Activated naive CD4-positive, alpha-beta T cell treated with anti-CD3 and anti-CD28 coated beads, Interleukin-2, amount 50 U/mL, for 24 hours (primary cell): Measurements from ENCODE around the gene SCNN1B.
"Not testable (repeated sequence)": the region's sequence is repeated elsewhere in the genome, so short reads cannot be mapped to it uniquely, and the experiment has no call there.

Experiments used
- H3K27ac Mint-ChIP-seq: one replicate; pipeline ENCODE4 v1.8.0; 2021; ENCODE audit warnings: mild to moderate bottlenecking, mixed read lengths
- H3K27me3 Mint-ChIP-seq: one replicate; pipeline ENCODE4 v1.8.0; 2021; ENCODE audit warnings: mixed read lengths
- H3K36me3 Mint-ChIP-seq: one replicate; pipeline ENCODE4 v1.8.0; 2021; ENCODE audit warnings: mixed read lengths
- H3K4me1 Mint-ChIP-seq: one replicate; pipeline ENCODE4 v1.8.0; 2021; ENCODE audit warnings: mixed read lengths
- H3K4me3 Mint-ChIP-seq: one replicate; pipeline ENCODE4 v1.8.0; 2021; ENCODE audit warnings: mild to moderate bottlenecking, mixed read lengths
- H3K9me3 Mint-ChIP-seq: one replicate; pipeline ENCODE4 v1.8.0; 2021; ENCODE audit warnings: mixed read lengths

The SCNN1B gene

GRCh38 chr16:23374721-23375510 is 72.8 kb downstream of the SCNN1B start:
- Mint-ChIP-seq H3K27ac (no peak overlapping the region), H3K4me3 (no peak overlapping the region), H3K27me3 (no peaks in the 10 kb centered on the region), H3K4me1 (no peaks in the 10 kb centered on the region), H3K9me3 (no peaks in the 10 kb centered on the region), H3K36me3 (no peaks in the 10 kb centered on the region)

GRCh38 chr16:23375643-23376042 is 73.5 kb downstream of the SCNN1B start:
- H3K27me3 Mint-ChIP-seq = no peaks in the 10 kb centered on the region
- H3K4me1 Mint-ChIP-seq = no peaks in the 10 kb centered on the region
- no peak overlapping the region for H3K4me3 Mint-ChIP-seq
- no peak overlapping the region for H3K27ac Mint-ChIP-seq
- H3K9me3 Mint-ChIP-seq = no peaks in the 10 kb centered on the region
- H3K36me3 Mint-ChIP-seq = no peaks in the 10 kb centered on the region

GRCh38 chr16:23377071-23377931 is 75.2 kb downstream of the SCNN1B start:
- no peak overlapping the region for H3K27ac Mint-ChIP-seq

GRCh38 chr16:23378256-23378655 is 76.2 kb downstream of the SCNN1B start:
- H3K36me3 Mint-ChIP-seq = no peaks in the 10 kb centered on the region
- H3K9me3 Mint-ChIP-seq = no peaks in the 10 kb centered on the region
- no peaks in the 10 kb centered on the region for H3K27me3 Mint-ChIP-seq
- no peak overlapping the region for H3K27ac Mint-ChIP-seq
- H3K4me3 Mint-ChIP-seq = no peak overlapping the region
- no peaks in the 10 kb centered on the region for H3K4me1 Mint-ChIP-seq

More at GRCh38 chr16:23377071-23377931, 75.2 kb downstream of the SCNN1B start:
- Mint-ChIP-seq H3K4me1 (no peaks in the 10 kb centered on the region), H3K9me3 (no peaks in the 10 kb centered on the region), H3K36me3 (no peaks in the 10 kb centered on the region), H3K27me3 (no peaks in the 10 kb centered on the region), H3K4me3 (no peak overlapping the region)

GRCh38 chr16:23378921-23379320 is 76.8 kb downstream of the SCNN1B start:
- no peak overlapping the region for H3K27ac Mint-ChIP-seq

GRCh38 chr16:23379707-23380106 is 77.6 kb downstream of the SCNN1B start:
- H3K4me3 Mint-ChIP-seq = no peak overlapping the region
- H3K9me3 Mint-ChIP-seq = no peaks in the 10 kb centered on the region
- H3K4me1 Mint-ChIP-seq = no peaks in the 10 kb centered on the region
- no peaks in the 10 kb centered on the region for H3K27me3 Mint-ChIP-seq
- no peak overlapping the region for H3K27ac Mint-ChIP-seq
- H3K36me3 Mint-ChIP-seq = no peaks in the 10 kb centered on the region

More at GRCh38 chr16:23378921-23379320, 76.8 kb downstream of the SCNN1B start:
- H3K4me3 Mint-ChIP-seq = no peak overlapping the region
- H3K4me1 Mint-ChIP-seq = no peaks in the 10 kb centered on the region
- H3K27me3 Mint-ChIP-seq = no peaks in the 10 kb centered on the region
- no peaks in the 10 kb centered on the region for H3K36me3 Mint-ChIP-seq
- H3K9me3 Mint-ChIP-seq = no peaks in the 10 kb centered on the region

GRCh38 chr16:23380501-23380951 is 78.4 kb downstream of the SCNN1B start:
- Mint-ChIP-seq H3K27ac (no peak overlapping the region), H3K27me3 (no peaks in the 10 kb centered on the region), H3K36me3 (no peaks in the 10 kb centered on the region), H3K4me1 (no peaks in the 10 kb centered on the region), H3K4me3 (no peak overlapping the region), H3K9me3 (no peaks in the 10 kb centered on the region)

- H3K4me3 Mint-ChIP-seq, H3K9me3 Mint-ChIP-seq, H3K27ac Mint-ChIP-seq, H3K4me1 Mint-ChIP-seq, H3K36me3 Mint-ChIP-seq, H3K27me3 Mint-ChIP-seq: not testable (repeated sequence)
These were observed 79.6 kb downstream of the SCNN1B start for GRCh38 chr16:23381702-23382101.

GRCh38 chr16:23382279-23382678 is 80.2 kb downstream of the SCNN1B start:
- Mint-ChIP-seq H3K4me3 (no peak overlapping the region), H3K27ac (no peak overlapping the region), H3K27me3 (no peaks in the 10 kb centered on the region), H3K4me1 (no peaks in the 10 kb centered on the region), H3K9me3 (no peaks in the 10 kb centered on the region), H3K36me3 (no peaks in the 10 kb centered on the region)

GRCh38 chr16:23383881-23384280 is 81.8 kb downstream of the SCNN1B start:
- H3K27ac Mint-ChIP-seq = no peak overlapping the region
- H3K4me1 Mint-ChIP-seq = no peaks in the 10 kb centered on the region
- H3K36me3 Mint-ChIP-seq = no peaks in the 10 kb centered on the region
- H3K4me3 Mint-ChIP-seq = no peak overlapping the region
- no peaks in the 10 kb centered on the region for H3K27me3 Mint-ChIP-seq
- no peaks in the 10 kb centered on the region for H3K9me3 Mint-ChIP-seq

GRCh38 chr16:23384878-23385277 is 82.8 kb downstream of the SCNN1B start:
- Mint-ChIP-seq H3K4me3 (no peak overlapping the region), H3K36me3 (peaks cover 2% of the 10 kb centered on the region), H3K27me3 (no peaks in the 10 kb centered on the region), H3K27ac (no peak overlapping the region), H3K4me1 (no peaks in the 10 kb centered on the region), H3K9me3 (no peaks in the 10 kb centered on the region)

- no peak overlapping the region for H3K27ac Mint-ChIP-seq
- H3K4me1 Mint-ChIP-seq = no peaks in the 10 kb centered on the region
- no peaks in the 10 kb centered on the region for H3K27me3 Mint-ChIP-seq
- H3K9me3 Mint-ChIP-seq = no peaks in the 10 kb centered on the region
- no peak overlapping the region for H3K4me3 Mint-ChIP-seq
- peaks cover 2% of the 10 kb centered on the region for H3K36me3 Mint-ChIP-seq
These were observed 83.3 kb downstream of the SCNN1B start for GRCh38 chr16:23385441-23385840.

- no peaks in the 10 kb centered on the region for H3K27me3 Mint-ChIP-seq
- H3K4me3 Mint-ChIP-seq = no peak overlapping the region
- no peaks in the 10 kb centered on the region for H3K4me1 Mint-ChIP-seq
- peak overlapping the region; percentile 70 for H3K27ac Mint-ChIP-seq
- H3K9me3 Mint-ChIP-seq = no peaks in the 10 kb centered on the region
- peaks cover 2% of the 10 kb centered on the region for H3K36me3 Mint-ChIP-seq
These were observed 85.6 kb downstream of the SCNN1B start for GRCh38 chr16:23387666-23388065.

- Mint-ChIP-seq H3K4me3 (no peak overlapping the region), H3K27ac (no peak overlapping the region), H3K27me3 (no peaks in the 10 kb centered on the region), H3K36me3 (peaks cover 2% of the 10 kb centered on the region), H3K4me1 (no peaks in the 10 kb centered on the region), H3K9me3 (no peaks in the 10 kb centered on the region)
These were observed 86.7 kb downstream of the SCNN1B start for GRCh38 chr16:23388786-23389185.

- H3K36me3 Mint-ChIP-seq = peaks cover 4% of the 10 kb centered on the region
- no peaks in the 10 kb centered on the region for H3K27me3 Mint-ChIP-seq
- H3K9me3 Mint-ChIP-seq = no peaks in the 10 kb centered on the region
- no peaks in the 10 kb centered on the region for H3K4me1 Mint-ChIP-seq
- H3K4me3 Mint-ChIP-seq = no peak overlapping the region
- H3K27ac Mint-ChIP-seq = no peak overlapping the region
These were observed 87.1 kb downstream of the SCNN1B start for GRCh38 chr16:23389201-23389600.

- not testable (repeated sequence) for H3K36me3 Mint-ChIP-seq, H3K4me3 Mint-ChIP-seq, H3K4me1 Mint-ChIP-seq, H3K9me3 Mint-ChIP-seq, H3K27ac Mint-ChIP-seq, H3K27me3 Mint-ChIP-seq
These were observed 87.8 kb downstream of the SCNN1B start for GRCh38 chr16:23389936-23390335.
